K562 (cell line): Measurements from ENCODE around the gene CCDC159. TPM values are rescaled to one million over a fixed set of nuclear protein-coding genes. Genes with fewer than 3 reads are reported as not detected.

Experiments
- BRD4 ChIP-seq: fragments of 200-600 bp; sonication (generic); IDR thresholded peaks from 2 replicates; pipeline ENCODE4 v1.6.1; 2017; ENCODE audit warnings: inconsistent platforms
- CBX5 ChIP-seq: IDR thresholded peaks from 2 replicates; pipeline ENCODE4 v1.6.1; 2014; ENCODE audit warnings: low read depth, borderline replicate concordance
- GABPB1 ChIP-seq: sonication (generic); formaldehyde crosslinking; IDR thresholded peaks from 2 replicates; pipeline ENCODE4 v1.8.0; 2022; ENCODE audit warnings: mild to moderate bottlenecking, missing genetic modification reagents
- HNRNPH1 ChIP-seq: fragments of 200-400 bp; formaldehyde crosslinking; optimal IDR thresholded peaks from 2 replicates; pipeline ENCODE3; 2017; ENCODE audit warnings: low read depth, mild to moderate bottlenecking, low read length, moderate library complexity
- JUND ChIP-seq, 2 experiments: IDR thresholded peaks; 2 replicates in 1 of 2; 3 replicates in 1 of 2; pipeline ENCODE4 v1.6.1; 2011; ENCODE audit warnings: borderline replicate concordance in 2 of 2, low read depth in 2 of 2, low read length in 2 of 2, improper control_type of control experiment in 1 of 2, missing biosample characterization in 1 of 2, missing genetic modification characterization in 1 of 2, missing genetic modification reagents in 1 of 2
- LARP7 ChIP-seq: fragments of 450-650 bp; IDR thresholded peaks from 2 replicates; pipeline ENCODE4 v1.6.1; 2016
- POLR2A ChIP-seq: fragments of 450-650 bp; conservative IDR thresholded peaks from 2 replicates; pipeline ENCODE4 v1.6.1; 2016
- POLR3A ChIP-seq: IDR thresholded peaks from 2 replicates; pipeline ENCODE4 v1.6.1; 2011; ENCODE audit warnings: borderline replicate concordance, mild to moderate bottlenecking, moderate library complexity; ENCODE audit not compliant: insufficient read length, insufficient read depth; ENCODE audit errors: extremely low read depth
- PRPF4 ChIP-seq: fragments of 200-400 bp; formaldehyde crosslinking; IDR thresholded peaks from one replicate; pipeline ENCODE4 v1.6.1; 2017; ENCODE audit warnings: low read length, low read depth, mild to moderate bottlenecking; ENCODE audit not compliant: insufficient read depth, poor library complexity, severe bottlenecking
- RBM34 ChIP-seq: fragments of 200-400 bp; formaldehyde crosslinking; IDR thresholded peaks from 2 replicates; pipeline ENCODE4 v1.6.1; 2018; ENCODE audit warnings: low read length, borderline replicate concordance; ENCODE audit not compliant: insufficient read depth
- SMARCB1 ChIP-seq: IDR thresholded peaks from 2 replicates; pipeline ENCODE4 v1.6.1; 2011; ENCODE audit warnings: improper control_type of control experiment, low read depth; ENCODE audit not compliant: insufficient read length
- SUPT5H ChIP-seq: fragments of 450-650 bp; IDR thresholded peaks from 2 replicates; pipeline ENCODE4 v1.6.1; 2016
- TCF7L2 ChIP-seq: fragments of 150-350 bp; IDR thresholded peaks from 2 replicates; pipeline ENCODE4 v1.6.1; 2016; ENCODE audit warnings: low read depth, mild to moderate bottlenecking, low read length, moderate library complexity
- U2AF1 ChIP-seq: fragments of 200-400 bp; formaldehyde crosslinking; optimal IDR thresholded peaks from 2 replicates; pipeline ENCODE3; 2017; ENCODE audit warnings: mild to moderate bottlenecking, low read depth, low read length, moderate library complexity
- ZNF274 ChIP-seq: IDR thresholded peaks from 2 replicates; pipeline ENCODE4 v1.6.1; 2011; ENCODE audit warnings: low read depth, mild to moderate bottlenecking, low read length, moderate library complexity, borderline replicate concordance
- ZNF347 ChIP-seq: fragments of 450-650 bp; formaldehyde crosslinking; IDR thresholded peaks from 2 replicates; pipeline ENCODE4 v1.4.0; 2020; ENCODE audit warnings: low read depth, mild to moderate bottlenecking, moderate library complexity
- polyA plus RNA-seq, 8 experiments: library from polyadenylated mRNA; depleted of rRNA in 4 of 8; stranded (reverse) in 5 of 8; unstranded in 3 of 8; fragments of >200 nt; fragmentation: Nextera tagmentation in 2 of 8; fragmentation: Illumina TruSeq in 1 of 8; extraction: Ambion mirVana in 2 of 8; extraction: Trizol in 1 of 8; gene quantifications; 2 replicates each; pipeline versions ENCODE4 v1.2.1 to v1.2.3, GENCODE V29; 2011 to 2014; ENCODE audit warnings: inconsistent platforms in 1 of 8, missing spikeins in 1 of 8
- total RNA-seq, 7 experiments: library from RNA; depleted of rRNA in 6 of 7; stranded (reverse); fragments of >200 nt in 6 of 7; fragmentation: Illumina TruSeq in 2 of 7; extraction: Trizol in 2 of 7; gene quantifications; 2 replicates each; pipeline versions ENCODE4 v1.2.1 to v1.2.3, GENCODE V29; 2011 to 2021; ENCODE audit warnings: low replicate concordance in 1 of 7
- TF ChIP-seq, protein P1 (sequence below): sonication (generic); formaldehyde crosslinking; IDR thresholded peaks from 2 replicates; pipeline ENCODE4 v1.8.1; 2023; ENCODE audit warnings: missing genetic modification reagents, mild to moderate bottlenecking, borderline replicate concordance
- TF ChIP-seq, protein P2 (sequence below): fragments of 450-650 bp; formaldehyde crosslinking; IDR thresholded peaks from 2 replicates; pipeline ENCODE4 v1.4.0; 2020; ENCODE audit warnings: mild to moderate bottlenecking
- TF ChIP-seq, protein P3 (sequence below): fragments of 450-650 bp; IDR thresholded peaks from 2 replicates; pipeline ENCODE4 v1.6.1; 2016; ENCODE audit warnings: low read depth, mild to moderate bottlenecking, moderate library complexity

Gene CCDC159
- total and polyA plus RNA-seq, 9 of the 15 experiments (the other 6 are each of a cell fraction or from before 2014, with no cell fraction given) = 0.68 to 10.1 (median 4.7) TPM

DNA sequence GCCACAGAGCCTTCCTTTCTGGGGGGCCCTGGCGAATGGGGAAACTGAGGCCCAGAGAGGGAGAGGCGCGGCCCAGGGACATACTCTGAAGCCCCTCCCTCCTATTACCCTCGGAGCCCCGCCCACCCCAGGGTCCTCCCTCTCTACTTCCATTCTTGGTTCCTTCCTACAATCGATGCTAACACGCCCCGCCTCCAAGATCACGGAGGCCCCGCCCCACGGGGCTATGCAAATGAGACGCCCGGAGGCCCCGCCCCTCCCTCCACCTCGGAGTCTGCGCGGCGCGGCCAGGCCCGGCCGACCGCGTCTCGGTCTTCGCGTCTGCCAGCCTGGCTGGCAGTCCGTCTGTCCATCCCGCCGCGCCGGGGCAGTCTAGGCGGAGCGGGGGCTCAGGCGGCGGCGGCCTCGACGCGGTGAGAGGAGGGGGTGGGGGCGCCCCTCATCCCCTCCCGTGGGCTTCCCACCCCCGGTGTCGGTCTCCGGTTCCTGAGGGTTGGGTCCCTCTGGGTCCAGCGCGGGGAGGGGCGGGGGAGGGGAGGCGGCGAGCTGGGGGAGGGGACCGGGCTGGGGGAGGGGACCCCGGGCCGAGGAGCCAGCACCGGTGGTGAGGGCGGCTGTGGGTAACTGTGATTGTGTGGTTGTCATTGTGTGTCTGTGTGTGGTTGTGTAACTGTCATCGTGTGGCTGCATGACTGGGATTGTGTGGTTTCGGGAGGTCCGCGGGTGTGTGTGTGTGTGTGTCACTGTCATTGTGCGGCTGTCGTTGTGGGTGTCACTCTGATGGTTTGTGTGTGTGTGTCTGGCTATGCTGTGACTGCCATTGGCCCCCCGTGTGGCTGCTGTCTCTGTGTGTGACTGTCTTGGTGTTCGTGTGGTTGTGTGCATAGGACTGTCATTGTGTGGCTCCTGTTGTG is 9.1 kb downstream of the CCDC159 start, which contains the start of gene PLPPR2 (continued):
- TF ChIP-seq, protein P1, sequence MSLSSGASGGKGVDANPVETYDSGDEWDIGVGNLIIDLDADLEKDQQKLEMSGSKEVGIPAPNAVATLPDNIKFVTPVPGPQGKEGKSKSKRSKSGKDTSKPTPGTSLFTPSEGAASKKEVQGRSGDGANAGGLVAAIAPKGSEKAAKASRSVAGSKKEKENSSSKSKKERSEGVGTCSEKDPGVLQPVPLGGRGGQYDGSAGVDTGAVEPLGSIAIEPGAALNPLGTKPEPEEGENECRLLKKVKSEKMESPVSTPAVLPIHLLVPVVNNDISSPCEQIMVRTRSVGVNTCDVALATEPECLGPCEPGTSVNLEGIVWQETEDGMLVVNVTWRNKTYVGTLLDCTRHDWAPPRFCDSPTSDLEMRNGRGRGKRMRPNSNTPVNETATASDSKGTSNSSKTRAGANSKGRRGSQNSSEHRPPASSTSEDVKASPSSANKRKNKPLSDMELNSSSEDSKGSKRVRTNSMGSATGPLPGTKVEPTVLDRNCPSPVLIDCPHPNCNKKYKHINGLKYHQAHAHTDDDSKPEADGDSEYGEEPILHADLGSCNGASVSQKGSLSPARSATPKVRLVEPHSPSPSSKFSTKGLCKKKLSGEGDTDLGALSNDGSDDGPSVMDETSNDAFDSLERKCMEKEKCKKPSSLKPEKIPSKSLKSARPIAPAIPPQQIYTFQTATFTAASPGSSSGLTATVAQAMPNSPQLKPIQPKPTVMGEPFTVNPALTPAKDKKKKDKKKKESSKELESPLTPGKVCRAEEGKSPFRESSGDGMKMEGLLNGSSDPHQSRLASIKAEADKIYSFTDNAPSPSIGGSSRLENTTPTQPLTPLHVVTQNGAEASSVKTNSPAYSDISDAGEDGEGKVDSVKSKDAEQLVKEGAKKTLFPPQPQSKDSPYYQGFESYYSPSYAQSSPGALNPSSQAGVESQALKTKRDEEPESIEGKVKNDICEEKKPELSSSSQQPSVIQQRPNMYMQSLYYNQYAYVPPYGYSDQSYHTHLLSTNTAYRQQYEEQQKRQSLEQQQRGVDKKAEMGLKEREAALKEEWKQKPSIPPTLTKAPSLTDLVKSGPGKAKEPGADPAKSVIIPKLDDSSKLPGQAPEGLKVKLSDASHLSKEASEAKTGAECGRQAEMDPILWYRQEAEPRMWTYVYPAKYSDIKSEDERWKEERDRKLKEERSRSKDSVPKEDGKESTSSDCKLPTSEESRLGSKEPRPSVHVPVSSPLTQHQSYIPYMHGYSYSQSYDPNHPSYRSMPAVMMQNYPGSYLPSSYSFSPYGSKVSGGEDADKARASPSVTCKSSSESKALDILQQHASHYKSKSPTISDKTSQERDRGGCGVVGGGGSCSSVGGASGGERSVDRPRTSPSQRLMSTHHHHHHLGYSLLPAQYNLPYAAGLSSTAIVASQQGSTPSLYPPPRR (CRISPR knock-in tag) = no peak
- no peak for TF ChIP-seq JUND (IDR thresholded peaks at IDR 0.05; ENCODE audit: borderline replicate concordance, low read depth, low read length)
- TF ChIP-seq JUND (tag; IDR thresholded peaks at IDR 0.05; ENCODE audit: borderline replicate concordance, low read depth, low read length) = no peak
- TF ChIP-seq RBM34 = no peak
- no peak for TF ChIP-seq GABPB1 (CRISPR knock-in tag)
- TF ChIP-seq ZNF274 = no peak
- TF ChIP-seq POLR2A = peak; percentile 47; the same call in 1 of the 2 replicates
- TF ChIP-seq, protein P2, sequence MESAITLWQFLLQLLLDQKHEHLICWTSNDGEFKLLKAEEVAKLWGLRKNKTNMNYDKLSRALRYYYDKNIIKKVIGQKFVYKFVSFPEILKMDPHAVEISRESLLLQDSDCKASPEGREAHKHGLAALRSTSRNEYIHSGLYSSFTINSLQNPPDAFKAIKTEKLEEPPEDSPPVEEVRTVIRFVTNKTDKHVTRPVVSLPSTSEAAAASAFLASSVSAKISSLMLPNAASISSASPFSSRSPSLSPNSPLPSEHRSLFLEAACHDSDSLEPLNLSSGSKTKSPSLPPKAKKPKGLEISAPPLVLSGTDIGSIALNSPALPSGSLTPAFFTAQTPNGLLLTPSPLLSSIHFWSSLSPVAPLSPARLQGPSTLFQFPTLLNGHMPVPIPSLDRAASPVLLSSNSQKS (CRISPR knock-in tag) = no peak
- TF ChIP-seq CBX5 = no peak
- TF ChIP-seq BRD4 = no peak
- no peak for TF ChIP-seq PRPF4
- no peak for TF ChIP-seq TCF7L2
- TF ChIP-seq SMARCB1 = no peak
- TF ChIP-seq SUPT5H = 0 out of 2 replicates have a peak, but pooled peaks have one; percentile 42
- no peak for TF ChIP-seq POLR3A
- no peak for TF ChIP-seq ZNF347 (CRISPR knock-in tag)
- TF ChIP-seq HNRNPH1 = no peak
- peak; percentile 91 for TF ChIP-seq LARP7
- TF ChIP-seq U2AF1 = no peak
- TF ChIP-seq, protein P3, sequence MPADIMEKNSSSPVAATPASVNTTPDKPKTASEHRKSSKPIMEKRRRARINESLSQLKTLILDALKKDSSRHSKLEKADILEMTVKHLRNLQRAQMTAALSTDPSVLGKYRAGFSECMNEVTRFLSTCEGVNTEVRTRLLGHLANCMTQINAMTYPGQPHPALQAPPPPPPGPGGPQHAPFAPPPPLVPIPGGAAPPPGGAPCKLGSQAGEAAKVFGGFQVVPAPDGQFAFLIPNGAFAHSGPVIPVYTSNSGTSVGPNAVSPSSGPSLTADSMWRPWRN = no peak
